ENCODE measurements around the gene RAB5A. TPM values are rescaled to one million over a fixed set of nuclear protein-coding genes. Genes with fewer than 3 reads are reported as not detected.
"Not testable (repeated sequence)": the region's sequence is repeated elsewhere in the genome, so short reads cannot be mapped to it uniquely, and the experiment has no call there.

RAB5A gene
- 29.7 TPM for polyA plus RNA-seq

- Mint-ChIP-seq H3K27me3 (no peaks in the 10 kb centered on the region), H3K4me1 (peaks cover 19 to 33% (median 25%) of the 10 kb centered on the region in 3 donors)
Observed at GRCh38 chr3:19946832-19947548, at the start of gene RAB5A. RAB5A (plus strand) TSS chr3:19947097; CDS start chr3:19950899, 3,802 bp downstream.

GRCh38 chr3:19898721-19899120 lies 48.2 kb upstream of the RAB5A start:
- peaks cover 0 to 2% (median 0%) of the 10 kb centered on the region in 3 donors for H3K9me3 Mint-ChIP-seq
- no peaks in the 10 kb centered on the region for H3K36me3 Mint-ChIP-seq
- no peak overlapping the region for H3K4me3 Mint-ChIP-seq
- peaks cover 0 to 2% (median 0%) of the 10 kb centered on the region in 3 donors for H3K4me1 Mint-ChIP-seq
- H3K27me3 Mint-ChIP-seq, result no peaks in the 10 kb centered on the region
- H3K27ac Mint-ChIP-seq, result no peak overlapping the region

More at GRCh38 chr3:19946832-19947548, at the start of gene RAB5A:
- Mint-ChIP-seq H3K9me3 (no peaks in the 10 kb centered on the region), H3K4me3 (peak within 1 kb of the TSS; percentile 86 to 99 (median 97)), H3K36me3 (no peaks in the 10 kb centered on the region), H3K27ac (peak within 1 kb of the TSS; percentile 82 to 99 (median 98))

- Mint-ChIP-seq H3K36me3 (no peaks in the 10 kb centered on the region), H3K9me3 (peaks cover 0 to 2% (median 0%) of the 10 kb centered on the region in 3 donors), H3K27me3 (no peaks in the 10 kb centered on the region), H3K4me3 (no peak overlapping the region), H3K27ac (no peak overlapping the region), H3K4me1 (peaks cover 0 to 2% (median 0%) of the 10 kb centered on the region in 3 donors)
Observed at GRCh38 chr3:19899264-19899663, 47.6 kb upstream of the RAB5A start.

GRCh38 chr3:19899833-19900232 lies 47.1 kb upstream of the RAB5A start:
- not testable (repeated sequence) for H3K27ac Mint-ChIP-seq, H3K4me1 Mint-ChIP-seq, H3K9me3 Mint-ChIP-seq, H3K36me3 Mint-ChIP-seq, H3K27me3 Mint-ChIP-seq, H3K4me3 Mint-ChIP-seq

GRCh38 chr3:19901337-19901736 lies 45.6 kb upstream of the RAB5A start:
- Mint-ChIP-seq H3K9me3 (peaks cover 0 to 2% (median 0%) of the 10 kb centered on the region in 3 donors), H3K27ac (peak overlapping the region in 1 of 3 donors; percentile 50), H3K27me3 (no peaks in the 10 kb centered on the region), H3K4me3 (no peak overlapping the region), H3K4me1 (peaks cover 0 to 2% (median 0%) of the 10 kb centered on the region in 3 donors), H3K36me3 (peaks cover 3% of the 10 kb centered on the region)

- H3K36me3 Mint-ChIP-seq, result peaks cover 3% of the 10 kb centered on the region
- no peaks in the 10 kb centered on the region for H3K27me3 Mint-ChIP-seq
- no peak overlapping the region for H3K4me3 Mint-ChIP-seq
- peaks cover 0 to 2% (median 0%) of the 10 kb centered on the region in 3 donors for H3K9me3 Mint-ChIP-seq
- H3K27ac Mint-ChIP-seq, result peak overlapping the region in 1 of 3 donors; percentile 50
- peaks cover 0 to 2% (median 0%) of the 10 kb centered on the region in 3 donors for H3K4me1 Mint-ChIP-seq
Observed at GRCh38 chr3:19901918-19902317, 45.0 kb upstream of the RAB5A start.

- Mint-ChIP-seq H3K27ac (no peak overlapping the region), H3K36me3 (peaks cover 3% of the 10 kb centered on the region), H3K27me3 (no peaks in the 10 kb centered on the region), H3K4me1 (peaks cover 0 to 2% (median 0%) of the 10 kb centered on the region in 3 donors), H3K9me3 (peaks cover 0 to 4% (median 0%) of the 10 kb centered on the region in 3 donors), H3K4me3 (no peak overlapping the region)
Observed at GRCh38 chr3:19903649-19904048, 43.2 kb upstream of the RAB5A start.

GRCh38 chr3:19907523-19907922 lies 39.4 kb upstream of the RAB5A start:
- H3K27ac Mint-ChIP-seq, result no peak overlapping the region
- no peaks in the 10 kb centered on the region for H3K4me1 Mint-ChIP-seq
- no peaks in the 10 kb centered on the region for H3K27me3 Mint-ChIP-seq
- peaks cover 5% of the 10 kb centered on the region for H3K36me3 Mint-ChIP-seq
- H3K9me3 Mint-ChIP-seq, result peaks cover 3 to 17% (median 11%) of the 10 kb centered on the region in 3 donors
- H3K4me3 Mint-ChIP-seq, result no peak overlapping the region

- Mint-ChIP-seq H3K4me1 (no peaks in the 10 kb centered on the region), H3K9me3 (peaks cover 5 to 22% (median 20%) of the 10 kb centered on the region in 3 donors), H3K27ac (no peak overlapping the region), H3K36me3 (peaks cover 1% of the 10 kb centered on the region), H3K4me3 (no peak overlapping the region), H3K27me3 (no peaks in the 10 kb centered on the region)
Observed at GRCh38 chr3:19911452-19911851, 35.4 kb upstream of the RAB5A start.

- Mint-ChIP-seq H3K36me3 (peaks cover 2% of the 10 kb centered on the region), H3K9me3 (peaks cover 1 to 14% (median 5%) of the 10 kb centered on the region in 3 donors), H3K4me1 (peaks cover 0 to 1% (median 0%) of the 10 kb centered on the region in 3 donors), H3K4me3 (no peak overlapping the region), H3K27me3 (no peaks in the 10 kb centered on the region), H3K27ac (no peak overlapping the region)
Observed at GRCh38 chr3:19917167-19917566, 29.7 kb upstream of the RAB5A start.

GRCh38 chr3:19920401-19921080 lies 26.4 kb upstream of the RAB5A start:
- Mint-ChIP-seq H3K36me3 (peaks cover 6% of the 10 kb centered on the region), H3K27me3 (no peaks in the 10 kb centered on the region), H3K4me1 (peaks cover 0 to 1% (median 0%) of the 10 kb centered on the region in 3 donors), H3K4me3 (no peak overlapping the region), H3K27ac (no peak overlapping the region), H3K9me3 (no peaks in the 10 kb centered on the region)

GRCh38 chr3:19931180-19931692 lies 15.7 kb upstream of the RAB5A start:
- Mint-ChIP-seq H3K27me3 (no peaks in the 10 kb centered on the region), H3K4me1 (peaks cover 11 to 18% (median 11%) of the 10 kb centered on the region in 3 donors), H3K27ac (no peak overlapping the region), H3K36me3 (peaks cover 2% of the 10 kb centered on the region), H3K9me3 (no peaks in the 10 kb centered on the region), H3K4me3 (peak overlapping the region in 1 of 4 donors; percentile 33)

- peak overlapping the region in 1 of 4 donors; percentile 33 for H3K4me3 Mint-ChIP-seq
- H3K9me3 Mint-ChIP-seq, result no peaks in the 10 kb centered on the region
Observed at GRCh38 chr3:19931767-19932188, 15.1 kb upstream of the RAB5A start.

GRCh38 chr3:19932422-19932821 lies 14.5 kb upstream of the RAB5A start:
- no peak overlapping the region for H3K4me3 Mint-ChIP-seq
- H3K36me3 Mint-ChIP-seq, result peaks cover 2% of the 10 kb centered on the region
- no peaks in the 10 kb centered on the region for H3K9me3 Mint-ChIP-seq
- no peaks in the 10 kb centered on the region for H3K27me3 Mint-ChIP-seq
- H3K27ac Mint-ChIP-seq, result no peak overlapping the region
- peaks cover 11 to 18% (median 11%) of the 10 kb centered on the region in 3 donors for H3K4me1 Mint-ChIP-seq

More at GRCh38 chr3:19931767-19932188, 15.1 kb upstream of the RAB5A start:
- H3K27me3 Mint-ChIP-seq, result no peaks in the 10 kb centered on the region
- H3K27ac Mint-ChIP-seq, result peak overlapping the region in 1 of 3 donors; percentile 27
- H3K4me1 Mint-ChIP-seq, result peaks cover 11 to 18% (median 11%) of the 10 kb centered on the region in 3 donors
- H3K36me3 Mint-ChIP-seq, result peaks cover 2% of the 10 kb centered on the region

- Mint-ChIP-seq H3K36me3 (peaks cover 2% of the 10 kb centered on the region), H3K27ac (no peak within 1 kb of the TSS), H3K4me3 (no peak within 1 kb of the TSS), H3K27me3 (no peaks in the 10 kb centered on the region), H3K4me1 (peaks cover 11 to 18% (median 11%) of the 10 kb centered on the region in 3 donors), H3K9me3 (peaks cover 0 to 4% (median 1%) of the 10 kb centered on the region in 3 donors)
Observed at GRCh38 chr3:19934098-19934566, 12.8 kb upstream of the RAB5A start, which contains the start of gene EFHB. EFHB (minus strand) TSS chr3:19934217; CDS start chr3:19934018, 199 bp downstream.

Measured in IgD-negative memory B cell (primary cell).